GM19351 (cell line): ENCODE measurements around the gene HOTAIR.

ENCODE experiments used
- ATAC-seq: cut with Tn5 transposase; IDR thresholded peaks from one replicate; pipeline ENCODE4 v1.9.1; 2021; ENCODE audit warnings: mild to moderate bottlenecking, moderate library complexity; ENCODE audit not compliant: unreplicated experiment

Gene HOTAIR

GRCh38 chr12:53963005-53963404 is 11.7 kb downstream of the HOTAIR start:
- no peak for ATAC-seq

- ATAC-seq, result no peak
Observed at GRCh38 chr12:53961025-53961761, 13.6 kb downstream of the HOTAIR start.

DNA sequence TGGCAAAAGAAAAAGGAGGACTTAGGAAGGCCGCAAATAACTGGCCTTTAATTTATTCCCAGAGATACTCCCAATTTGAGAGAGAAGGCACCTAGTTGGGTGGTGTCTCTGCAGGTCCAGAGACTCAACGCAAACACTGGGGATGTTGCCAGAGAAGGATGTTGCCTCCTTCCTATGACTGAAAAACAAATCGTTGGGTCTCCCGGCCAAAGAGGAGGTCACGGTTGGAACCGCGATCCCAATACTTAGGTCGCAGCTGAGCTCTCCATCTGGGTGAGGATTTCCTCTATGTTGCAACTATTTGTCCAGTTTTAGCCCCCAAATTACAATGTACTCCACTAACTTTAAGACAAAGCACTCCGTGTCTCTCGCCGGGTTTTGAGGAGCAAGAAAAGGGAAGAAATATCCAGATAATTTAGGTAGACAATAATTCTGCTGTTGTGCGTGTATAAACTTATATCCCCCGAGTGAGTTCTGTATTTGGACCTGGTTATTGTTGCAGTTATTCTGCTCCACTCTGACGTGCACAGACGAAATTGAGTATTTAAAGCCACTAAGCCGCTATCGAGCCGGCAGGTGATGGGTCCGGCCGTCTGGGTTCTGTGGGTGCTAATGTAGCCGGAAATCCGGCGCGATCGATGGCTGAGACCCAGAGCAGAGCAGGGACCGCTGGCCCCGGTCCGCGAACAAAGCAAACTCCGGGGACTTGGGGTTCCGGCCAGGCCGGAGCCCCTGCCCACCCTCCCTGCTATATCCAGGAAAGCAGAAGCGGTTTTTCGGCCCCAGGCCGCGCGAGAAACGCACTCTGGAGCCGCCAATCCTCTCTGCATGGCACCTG is 14.3 kb downstream of the HOTAIR start:
- no peak for ATAC-seq

DNA sequence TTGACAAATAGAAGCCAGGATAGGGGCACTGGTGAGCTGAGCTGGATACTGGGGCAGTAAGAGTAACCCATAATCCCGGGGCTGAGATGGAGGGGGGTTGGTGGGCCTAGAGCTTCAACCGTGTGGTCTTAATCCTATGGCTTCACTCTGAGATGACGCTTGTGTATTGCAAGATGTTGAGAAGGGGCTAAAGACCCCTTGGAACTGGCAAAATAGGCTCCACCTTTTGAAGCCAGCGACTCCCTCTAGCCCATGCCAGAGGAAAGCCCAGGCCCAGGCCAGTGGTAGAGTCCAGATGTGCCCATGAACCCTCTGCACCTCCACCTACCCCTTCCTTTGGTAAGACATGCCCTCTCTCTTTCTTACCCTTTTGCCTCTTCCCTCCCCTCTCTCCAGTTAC is 15.4 kb downstream of the HOTAIR start:
- ATAC-seq, result no peak

GRCh38 chr12:53958128-53958527 is 16.6 kb downstream of the HOTAIR start:
- ATAC-seq, result no peak

DNA sequence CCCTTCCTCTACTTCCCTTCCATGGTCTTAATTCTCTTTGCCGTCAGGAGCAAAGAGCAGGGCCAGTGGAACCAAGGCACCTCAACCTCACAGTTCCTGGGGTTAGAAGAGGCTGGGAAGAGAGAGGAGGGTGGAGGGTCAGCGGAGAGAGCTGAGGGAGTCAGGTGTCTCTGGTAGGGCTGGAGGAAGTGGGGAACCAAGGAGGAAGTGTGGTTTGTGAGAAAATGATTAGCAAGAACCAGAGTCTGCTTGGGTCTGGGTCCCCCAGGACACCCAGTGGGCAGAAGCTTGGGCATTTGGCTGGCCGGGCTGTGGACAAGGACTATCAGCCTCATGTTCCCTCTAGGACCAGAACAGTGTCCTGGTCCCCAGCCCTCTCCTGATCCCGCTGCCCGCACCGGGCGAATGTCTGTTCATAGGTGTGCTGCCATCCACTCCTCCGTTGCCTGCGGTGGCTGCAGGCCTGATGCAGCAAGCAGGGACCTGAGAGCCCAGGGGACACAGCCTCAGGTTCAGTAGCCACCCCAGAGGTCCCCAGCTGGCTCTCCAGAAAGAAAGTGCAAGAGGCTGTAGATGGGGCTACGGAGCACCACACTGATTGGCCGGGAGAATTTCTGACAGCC is 17.7 kb downstream of the HOTAIR start:
- ATAC-seq, result no peak

- ATAC-seq, result no peak
Observed at GRCh38 chr12:53956251-53956887, 18.4 kb downstream of the HOTAIR start.

DNA sequence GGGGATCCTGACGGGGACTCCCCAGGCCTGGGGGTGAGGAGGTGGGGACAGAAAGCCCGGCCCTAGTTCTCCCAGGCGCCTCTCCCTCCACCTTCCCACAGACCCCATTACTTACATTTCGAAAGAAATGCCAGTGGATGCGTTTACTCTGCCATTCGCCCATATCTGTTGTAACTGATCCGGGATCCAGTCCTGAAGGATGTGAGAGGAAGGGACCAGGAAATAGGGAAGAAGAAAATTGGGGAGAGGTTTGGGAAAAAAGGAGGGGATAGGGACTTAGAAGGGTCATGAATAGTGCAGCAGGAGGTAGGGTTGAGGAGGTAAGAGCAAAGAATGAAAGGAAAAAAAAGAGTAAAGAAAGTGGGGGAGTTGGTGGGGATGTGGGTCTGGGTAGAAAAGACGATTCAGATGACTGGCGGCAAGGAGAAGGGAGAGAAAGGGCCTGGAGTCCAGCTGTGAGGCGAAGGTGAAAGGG is 18.9 kb downstream of the HOTAIR start:
- ATAC-seq, result no peak

DNA sequence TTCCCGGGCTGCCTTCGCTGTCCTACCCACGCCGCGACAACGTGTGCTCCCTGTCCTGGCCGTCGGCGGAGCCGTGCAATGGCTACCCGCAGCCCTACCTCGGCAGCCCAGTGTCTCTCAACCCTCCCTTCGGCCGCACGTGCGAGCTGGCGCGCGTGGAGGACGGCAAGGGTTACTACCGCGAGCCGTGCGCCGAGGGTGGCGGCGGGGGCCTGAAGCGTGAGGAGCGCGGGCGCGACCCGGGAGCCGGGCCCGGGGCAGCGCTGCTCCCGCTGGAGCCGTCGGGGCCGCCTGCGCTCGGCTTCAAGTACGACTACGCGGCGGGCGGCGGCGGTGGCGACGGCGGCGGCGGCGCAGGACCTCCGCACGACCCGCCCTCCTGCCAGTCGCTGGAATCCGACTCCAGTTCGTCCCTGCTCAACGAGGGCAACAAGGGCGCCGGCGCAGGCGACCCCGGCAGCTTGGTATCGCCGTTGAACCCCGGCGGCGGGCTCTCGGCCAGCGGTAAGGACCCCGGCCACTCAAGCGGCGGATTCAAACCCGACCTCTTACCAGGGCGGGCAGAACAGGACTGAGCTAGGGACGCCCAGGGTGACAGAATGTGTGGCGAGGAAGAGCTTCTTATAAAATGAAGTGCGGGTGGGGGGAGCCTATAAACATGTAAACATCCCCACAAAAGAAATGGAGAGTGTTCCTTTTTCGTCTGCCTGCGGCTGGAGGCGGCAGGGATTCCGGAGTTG is 19.5 kb downstream of the HOTAIR start:
- ATAC-seq, result no peak

DNA sequence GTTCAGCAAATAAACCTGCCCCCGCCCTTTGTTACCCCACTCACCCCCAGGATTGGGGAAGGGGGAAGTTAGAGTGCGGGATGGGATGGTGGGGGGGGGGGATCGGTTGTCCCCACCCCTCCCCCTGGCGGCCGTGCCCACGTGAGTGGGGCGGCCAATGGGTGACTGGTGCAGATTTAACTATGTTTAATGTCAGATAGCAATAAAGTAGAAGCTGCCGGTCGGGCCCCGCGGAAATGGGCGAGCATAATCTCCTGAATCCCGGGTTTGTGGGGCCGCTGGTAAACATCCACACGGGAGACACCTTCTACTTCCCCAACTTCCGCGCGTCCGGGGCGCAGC is 20.1 kb downstream of the HOTAIR start, which contains the start of gene HOXC12:
Gene HOXC12 (plus strand): TSS at position 210 of the 342 bp plus-strand sequence. CDS start 27 bp downstream, at position 237.
- no peak for ATAC-seq

DNA sequence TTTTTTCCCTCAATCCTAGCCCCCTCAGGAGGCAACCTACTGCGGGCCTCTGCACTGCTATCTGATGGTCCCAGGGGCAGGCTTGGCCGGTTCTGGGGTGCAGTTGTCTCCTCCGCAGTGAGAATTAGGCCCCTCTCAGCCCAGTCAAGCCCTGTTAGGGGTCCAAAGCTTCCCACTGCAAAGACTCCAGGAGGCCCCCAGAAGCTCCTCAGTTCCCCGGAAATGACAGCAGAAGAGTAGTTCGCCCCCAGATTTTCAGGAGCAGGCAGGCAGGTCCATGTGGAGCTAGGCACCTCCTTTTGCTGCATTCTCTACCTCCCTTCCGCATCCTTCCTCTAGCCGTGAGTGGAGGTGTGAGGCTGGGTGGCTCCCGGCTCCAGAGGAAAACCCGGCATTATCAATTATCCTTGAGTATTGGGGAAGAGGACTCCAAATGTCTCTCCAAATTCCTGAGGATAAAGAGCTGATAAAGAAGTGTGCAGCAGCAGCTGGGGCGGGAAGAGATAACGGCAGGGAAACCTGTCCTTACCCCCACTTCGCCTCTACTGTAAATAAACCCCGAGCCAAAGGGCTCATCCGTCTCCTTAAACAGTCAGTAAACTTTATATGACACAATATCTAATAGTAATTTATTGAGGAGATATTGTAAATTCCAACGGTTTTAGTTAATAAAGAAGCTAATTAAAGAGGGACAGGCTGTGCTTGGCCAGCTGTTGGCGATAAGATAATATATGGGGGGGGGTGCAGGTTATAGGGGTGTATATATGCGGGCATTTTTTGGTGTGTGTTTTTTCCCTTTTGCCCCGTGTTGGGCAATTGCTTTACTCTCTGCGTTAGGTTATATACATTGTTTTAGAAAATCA is 20.7 kb downstream of the HOTAIR start:
- no peak for ATAC-seq

DNA sequence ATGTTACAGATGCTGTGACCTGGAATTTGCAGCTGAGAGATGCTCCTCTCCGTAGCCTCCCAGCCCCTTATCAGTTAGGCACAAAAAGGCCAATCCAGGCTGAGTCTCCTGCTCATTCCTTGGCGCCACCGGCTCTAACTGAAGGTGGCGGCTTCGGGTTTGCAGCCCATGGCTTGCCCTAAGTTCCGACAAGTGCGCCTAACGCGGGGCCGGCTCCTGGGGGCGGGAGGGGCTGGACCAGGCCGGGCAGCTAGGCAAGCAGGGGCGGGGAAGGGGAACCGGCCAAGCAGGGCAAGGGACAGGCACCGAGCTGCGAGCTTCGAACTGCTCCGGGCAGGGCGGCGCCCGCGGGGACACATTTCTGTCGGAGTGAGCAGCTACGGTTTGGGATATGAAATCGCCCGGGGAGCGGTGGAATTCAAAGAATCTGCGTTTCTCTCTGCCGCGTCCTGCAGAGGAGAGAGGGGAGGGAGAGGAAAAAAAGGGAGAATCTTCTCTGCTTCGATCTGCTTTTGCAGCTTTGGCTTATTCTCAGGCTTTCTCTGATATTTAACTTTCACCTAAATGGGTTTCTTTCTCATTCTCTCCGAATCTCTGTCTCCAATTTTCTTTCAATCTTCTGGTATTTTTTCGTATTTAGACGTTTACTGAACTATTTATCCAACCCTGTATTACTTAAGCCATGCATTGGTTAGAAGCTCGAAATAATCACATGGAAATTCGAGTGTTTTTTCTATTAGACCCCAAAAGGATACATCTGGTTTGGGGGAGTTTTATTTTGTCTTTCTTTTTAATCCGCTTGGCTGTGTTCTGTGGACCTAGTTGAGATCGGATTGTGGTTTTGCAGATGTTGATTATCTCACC is 21.7 kb downstream of the HOTAIR start:
- no peak for ATAC-seq

GRCh38 chr12:53952335-53952694 is 22.4 kb downstream of the HOTAIR start:
- no peak for ATAC-seq

- ATAC-seq, result no peak
Observed at GRCh38 chr12:53951577-53952334, 23.0 kb downstream of the HOTAIR start.

- no peak for ATAC-seq
Observed at GRCh38 chr12:53950789-53951576, 23.8 kb downstream of the HOTAIR start.

GRCh38 chr12:53950437-53950773 is 24.3 kb downstream of the HOTAIR start:
- ATAC-seq, result no peak
